ENCODE measurements around the gene PRKD3. TPM values are rescaled to one million over a fixed set of nuclear protein-coding genes. Genes with fewer than 3 reads are reported as not detected.

The PRKD3 gene
- polyA plus RNA-seq, 4 donors, result 4.3 to 15.5 (median 6.5) TPM

- no peaks in the 10 kb centered on the region for H3K27me3 ChIP-seq (ENCODE audit: control insufficient read depth in 3 of 3, insufficient read depth in 3 of 3, low read length in 3 of 3)
- H3K9me3 ChIP-seq (ENCODE audit: control insufficient read depth in 2 of 2, insufficient read depth in 1 of 2, low read depth in 1 of 2, low read length in 1 of 2), result no peaks in the 10 kb centered on the region
- peak overlapping the region in 1 of 3 donors; percentile 89 for H3K27ac ChIP-seq (ENCODE audit: low read depth in 1 of 3, low read length in 2 of 3)
- DNase-seq (peak in 1 of 2 donors; percentile 32), FAIRE-seq (no peak)
- peak overlapping the region in 2 of 3 donors; percentile 65 to 87 for H3K4me3 ChIP-seq (ENCODE audit: low read depth in 1 of 3, low read length in 3 of 3)
- peaks cover 3 to 6% (median 5%) of the 10 kb centered on the region in 3 donors for H3K4me1 ChIP-seq (ENCODE audit: control insufficient read depth in 3 of 3, insufficient read depth in 2 of 3, low read depth in 1 of 3, low read length in 2 of 3)
- no peaks in the 10 kb centered on the region for H3K36me3 ChIP-seq (ENCODE audit: control insufficient read depth in 3 of 3, insufficient read depth in 2 of 3, low read depth in 1 of 3, low read length in 3 of 3)
- 49 to 73% (median 66%) methylated on average over 12 of the region's 12 CpGs for WGBS, 3 donors
Measured at GRCh38 chr2:37325625-37326071, 1.0 kb upstream of the PRKD3 start.

GRCh38 chr2:37324536-37324785, 172 bp downstream of the PRKD3 start:
- H3K36me3 ChIP-seq (ENCODE audit: control insufficient read depth in 3 of 3, insufficient read depth in 2 of 3, low read depth in 1 of 3, low read length in 3 of 3), result no peaks in the 10 kb centered on the region
- no peaks in the 10 kb centered on the region for H3K9me3 ChIP-seq (ENCODE audit: control insufficient read depth in 2 of 2, insufficient read depth in 1 of 2, low read depth in 1 of 2, low read length in 1 of 2)
- peak overlapping the region; percentile 65 to 87 (median 73) for H3K4me3 ChIP-seq (ENCODE audit: low read depth in 1 of 3, low read length in 3 of 3)
- DNase-seq, result no peak
- H3K27me3 ChIP-seq (ENCODE audit: control insufficient read depth in 3 of 3, insufficient read depth in 3 of 3, low read length in 3 of 3), result no peaks in the 10 kb centered on the region
- WGBS, 3 donors, result 0 to 1% (median 0%) methylated on average over 18 to 33 of the region's 33 CpGs
- FAIRE-seq, result no peak
- H3K4me1 ChIP-seq (ENCODE audit: control insufficient read depth in 3 of 3, insufficient read depth in 2 of 3, low read depth in 1 of 3, low read length in 2 of 3), result peaks cover 3 to 6% (median 5%) of the 10 kb centered on the region in 3 donors
- H3K27ac ChIP-seq (ENCODE audit: low read depth in 1 of 3, low read length in 2 of 3), result peak overlapping the region; percentile 47 to 93 (median 62)

- 1 to 3% (median 1%) methylated on average over 32 to 61 of the region's 61 CpGs for WGBS, 3 donors
- Histone ChIP-seq H3K4me3 (ENCODE audit: low read depth in 1 of 3, low read length in 3 of 3) (peak overlapping the region; percentile 65 to 87 (median 73)), H3K9me3 (ENCODE audit: control insufficient read depth in 2 of 2, insufficient read depth in 1 of 2, low read depth in 1 of 2, low read length in 1 of 2) (no peaks in the 10 kb centered on the region), H3K27ac (ENCODE audit: low read depth in 1 of 3, low read length in 2 of 3) (peak overlapping the region; percentile 47 to 65 (median 64)), H3K36me3 (ENCODE audit: control insufficient read depth in 3 of 3, insufficient read depth in 2 of 3, low read depth in 1 of 3, low read length in 3 of 3) (no peaks in the 10 kb centered on the region), H3K27me3 (ENCODE audit: control insufficient read depth in 3 of 3, insufficient read depth in 3 of 3, low read length in 3 of 3) (no peaks in the 10 kb centered on the region), H3K4me1 (ENCODE audit: control insufficient read depth in 3 of 3, insufficient read depth in 2 of 3, low read depth in 1 of 3, low read length in 2 of 3) (peaks cover 3 to 6% (median 5%) of the 10 kb centered on the region in 3 donors)
- FAIRE-seq, result no peak
- DNase-seq, result peak; percentile 48 to 68
Measured at GRCh38 chr2:37323781-37324535, 675 bp downstream of the PRKD3 start.

GRCh38 chr2:37323176-37323780, 1.4 kb downstream of the PRKD3 start:
- H3K9me3 ChIP-seq (ENCODE audit: control insufficient read depth in 2 of 2, insufficient read depth in 1 of 2, low read depth in 1 of 2, low read length in 1 of 2), result no peaks in the 10 kb centered on the region
- 12 to 19% (median 14%) methylated on average over 13 of the region's 13 CpGs for WGBS, 3 donors
- no peaks in the 10 kb centered on the region for H3K27me3 ChIP-seq (ENCODE audit: control insufficient read depth in 3 of 3, insufficient read depth in 3 of 3, low read length in 3 of 3)
- H3K27ac ChIP-seq (ENCODE audit: low read depth in 1 of 3, low read length in 2 of 3), result peak overlapping the region; percentile 4 to 65 (median 64)
- H3K36me3 ChIP-seq (ENCODE audit: control insufficient read depth in 3 of 3, insufficient read depth in 2 of 3, low read depth in 1 of 3, low read length in 3 of 3), result no peaks in the 10 kb centered on the region
- FAIRE-seq (no peak), DNase-seq (no peak)
- H3K4me3 ChIP-seq (ENCODE audit: low read depth in 1 of 3, low read length in 3 of 3), result peak overlapping the region in 2 of 3 donors; percentile 65 to 87
- peaks cover 3 to 6% (median 5%) of the 10 kb centered on the region in 3 donors for H3K4me1 ChIP-seq (ENCODE audit: control insufficient read depth in 3 of 3, insufficient read depth in 2 of 3, low read depth in 1 of 3, low read length in 2 of 3)

GRCh38 chr2:37322368-37322767, 2.3 kb downstream of the PRKD3 start:
- DNase-seq (no peak), FAIRE-seq (no peak)
- Histone ChIP-seq H3K4me3 (ENCODE audit: low read depth in 1 of 3, low read length in 3 of 3) (no peak overlapping the region), H3K27me3 (ENCODE audit: control insufficient read depth in 3 of 3, insufficient read depth in 3 of 3, low read length in 3 of 3) (no peaks in the 10 kb centered on the region), H3K9me3 (ENCODE audit: control insufficient read depth in 2 of 2, insufficient read depth in 1 of 2, low read depth in 1 of 2, low read length in 1 of 2) (no peaks in the 10 kb centered on the region), H3K36me3 (ENCODE audit: control insufficient read depth in 3 of 3, insufficient read depth in 2 of 3, low read depth in 1 of 3, low read length in 3 of 3) (peaks cover 0 to 2% (median 0%) of the 10 kb centered on the region in 3 donors), H3K27ac (ENCODE audit: low read depth in 1 of 3, low read length in 2 of 3) (no peak overlapping the region), H3K4me1 (ENCODE audit: control insufficient read depth in 3 of 3, insufficient read depth in 2 of 3, low read depth in 1 of 3, low read length in 2 of 3) (peaks cover 3 to 6% (median 5%) of the 10 kb centered on the region in 3 donors)

- Histone ChIP-seq H3K9me3 (ENCODE audit: control insufficient read depth in 2 of 2, insufficient read depth in 1 of 2, low read depth in 1 of 2, low read length in 1 of 2) (no peaks in the 10 kb centered on the region), H3K4me3 (ENCODE audit: low read depth in 1 of 3, low read length in 3 of 3) (no peak overlapping the region), H3K4me1 (ENCODE audit: control insufficient read depth in 3 of 3, insufficient read depth in 2 of 3, low read depth in 1 of 3, low read length in 2 of 3) (peaks cover 3 to 6% (median 5%) of the 10 kb centered on the region in 3 donors), H3K27me3 (ENCODE audit: control insufficient read depth in 3 of 3, insufficient read depth in 3 of 3, low read length in 3 of 3) (no peaks in the 10 kb centered on the region), H3K27ac (ENCODE audit: low read depth in 1 of 3, low read length in 2 of 3) (no peak overlapping the region), H3K36me3 (ENCODE audit: control insufficient read depth in 3 of 3, insufficient read depth in 2 of 3, low read depth in 1 of 3, low read length in 3 of 3) (peaks cover 0 to 2% (median 0%) of the 10 kb centered on the region in 3 donors)
- WGBS, 3 donors, result 69 to 81% (median 74%) methylated on average over 4 of the region's 4 CpGs
- DNase-seq (no peak), FAIRE-seq (no peak)
Measured at GRCh38 chr2:37321029-37321682, 3.5 kb downstream of the PRKD3 start.

- no peak overlapping the region for H3K4me3 ChIP-seq (ENCODE audit: low read depth in 1 of 3, low read length in 3 of 3)
- DNase-seq (no peak), FAIRE-seq (no peak)
- peaks cover 0 to 2% (median 0%) of the 10 kb centered on the region in 3 donors for H3K36me3 ChIP-seq (ENCODE audit: control insufficient read depth in 3 of 3, insufficient read depth in 2 of 3, low read depth in 1 of 3, low read length in 3 of 3)
- H3K27ac ChIP-seq (ENCODE audit: low read depth in 1 of 3, low read length in 2 of 3), result no peak overlapping the region
- H3K9me3 ChIP-seq (ENCODE audit: control insufficient read depth in 2 of 2, insufficient read depth in 1 of 2, low read depth in 1 of 2, low read length in 1 of 2), result no peaks in the 10 kb centered on the region
- WGBS, 3 donors, result 89 to 93% (median 93%) methylated on average over 12 of the region's 12 CpGs
- no peaks in the 10 kb centered on the region for H3K27me3 ChIP-seq (ENCODE audit: control insufficient read depth in 3 of 3, insufficient read depth in 3 of 3, low read length in 3 of 3)
- peaks cover 3 to 5% (median 3%) of the 10 kb centered on the region in 3 donors for H3K4me1 ChIP-seq (ENCODE audit: control insufficient read depth in 3 of 3, insufficient read depth in 2 of 3, low read depth in 1 of 3, low read length in 2 of 3)
Measured at GRCh38 chr2:37319754-37320609, 4.7 kb downstream of the PRKD3 start.

- no peak for FAIRE-seq
- H3K4me3 ChIP-seq (ENCODE audit: low read depth in 1 of 3, low read length in 3 of 3), result no peak overlapping the region
- peak overlapping the region in 1 of 3 donors; percentile 2 for H3K27ac ChIP-seq (ENCODE audit: low read depth in 1 of 3, low read length in 2 of 3)
- no peaks in the 10 kb centered on the region for H3K27me3 ChIP-seq (ENCODE audit: control insufficient read depth in 3 of 3, insufficient read depth in 3 of 3, low read length in 3 of 3)
- H3K36me3 ChIP-seq (ENCODE audit: control insufficient read depth in 3 of 3, insufficient read depth in 2 of 3, low read depth in 1 of 3, low read length in 3 of 3), result peaks cover 0 to 2% (median 0%) of the 10 kb centered on the region in 3 donors
- no peaks in the 10 kb centered on the region for H3K9me3 ChIP-seq (ENCODE audit: control insufficient read depth in 2 of 2, insufficient read depth in 1 of 2, low read depth in 1 of 2, low read length in 1 of 2)
- 63 to 88% (median 82%) methylated on average over 5 of the region's 5 CpGs for WGBS, 3 donors
- H3K4me1 ChIP-seq (ENCODE audit: control insufficient read depth in 3 of 3, insufficient read depth in 2 of 3, low read depth in 1 of 3, low read length in 2 of 3), result peaks cover under 1 to 4% (median 3%) of the 10 kb centered on the region in 3 donors
- no peak for DNase-seq
Measured at GRCh38 chr2:37318401-37318800, 6.2 kb downstream of the PRKD3 start.
